Measurements from ENCODE around the gene RUFY4. TPM values are rescaled to one million over a fixed set of nuclear protein-coding genes. Genes with fewer than 3 reads are reported as not detected.

The RUFY4 gene
- total RNA-seq, 4 donors from 2014 or later: 0.07 TPM; not detected in 3

- TF ChIP-seq POLR2A (IDR thresholded peaks at IDR 0.05) (no peak), CTCF (IDR thresholded peaks at IDR 0.05) (no peak)
Measured at GRCh38 chr2:218047536-218048225, 21.4 kb upstream of the RUFY4 start.

GRCh38 chr2:218051903-218052302 is 17.1 kb upstream of the RUFY4 start:
- no peak for TF ChIP-seq CTCF (IDR thresholded peaks at IDR 0.05)
- no peak for TF ChIP-seq POLR2A (IDR thresholded peaks at IDR 0.05)
- H3K27me3 ChIP-seq: no peaks in the 10 kb centered on the region

More at GRCh38 chr2:218047536-218048225, 21.4 kb upstream of the RUFY4 start:
- no peaks in the 10 kb centered on the region for H3K36me3 ChIP-seq
- DNase-seq: no peak
- no peaks in the 10 kb centered on the region for H3K9me3 ChIP-seq
- no peaks in the 10 kb centered on the region for H3K4me1 ChIP-seq
- H3K27ac ChIP-seq: no peak overlapping the region
- intact Hi-C loops (cut with DNase I; ENCODE audit: low total_unique reads): no loop called here
- no peaks in the 10 kb centered on the region for H3K27me3 ChIP-seq
- no peak overlapping the region for H3K4me3 ChIP-seq

GRCh38 chr2:218059289-218059688 is 9.8 kb upstream of the RUFY4 start:
- Histone ChIP-seq H3K27ac (no peak overlapping the region), H3K4me3 (no peak overlapping the region), H3K9me3 (no peaks in the 10 kb centered on the region), H3K36me3 (no peaks in the 10 kb centered on the region), H3K4me1 (no peaks in the 10 kb centered on the region), H3K27me3 (no peaks in the 10 kb centered on the region)
- no peak for TF ChIP-seq CTCF (IDR thresholded peaks at IDR 0.05)
- TF ChIP-seq POLR2A (IDR thresholded peaks at IDR 0.05): no peak
- DNase-seq: no peak
- intact Hi-C loops (cut with DNase I; ENCODE audit: low total_unique reads): no loop called here

More at GRCh38 chr2:218051903-218052302, 17.1 kb upstream of the RUFY4 start:
- H3K36me3 ChIP-seq: no peaks in the 10 kb centered on the region
- intact Hi-C loops (cut with DNase I; ENCODE audit: low total_unique reads): no loop called here
- DNase-seq: no peak
- H3K9me3 ChIP-seq: no peaks in the 10 kb centered on the region
- no peak overlapping the region for H3K27ac ChIP-seq
- no peak overlapping the region for H3K4me3 ChIP-seq
- no peaks in the 10 kb centered on the region for H3K4me1 ChIP-seq

- no peak overlapping the region for H3K27ac ChIP-seq
- H3K36me3 ChIP-seq: no peaks in the 10 kb centered on the region
- no peak for DNase-seq
- H3K4me1 ChIP-seq: no peaks in the 10 kb centered on the region
- intact Hi-C loops (cut with DNase I; ENCODE audit: low total_unique reads): no loop called here
- no peaks in the 10 kb centered on the region for H3K27me3 ChIP-seq
- H3K9me3 ChIP-seq: no peaks in the 10 kb centered on the region
- TF ChIP-seq CTCF (IDR thresholded peaks at IDR 0.05) (no peak), POLR2A (IDR thresholded peaks at IDR 0.05) (no peak)
- H3K4me3 ChIP-seq: no peak overlapping the region
Measured at GRCh38 chr2:218060118-218060517, 8.9 kb upstream of the RUFY4 start.

- intact Hi-C loops (cut with DNase I; ENCODE audit: low total_unique reads): no loop called here
Measured at GRCh38 chr2:218060950-218061660, 7.9 kb upstream of the RUFY4 start.

More at GRCh38 chr2:218060950-218061660, 7.9 kb upstream of the RUFY4 start:
- no peaks in the 10 kb centered on the region for H3K4me1 ChIP-seq
- no peak overlapping the region for H3K4me3 ChIP-seq
- no peaks in the 10 kb centered on the region for H3K27me3 ChIP-seq
- H3K36me3 ChIP-seq: no peaks in the 10 kb centered on the region
- no peak overlapping the region for H3K27ac ChIP-seq
- no peak for TF ChIP-seq CTCF (IDR thresholded peaks at IDR 0.05)
- TF ChIP-seq POLR2A (IDR thresholded peaks at IDR 0.05): no peak
- no peaks in the 10 kb centered on the region for H3K9me3 ChIP-seq
- DNase-seq: no peak
